ENCODE data around the gene MXRA8. TPM values are rescaled to one million over a fixed set of nuclear protein-coding genes. Genes with fewer than 3 reads are reported as not detected.
A peak's percentile ranks its signal among the peaks of the same experiment; 100 is the strongest.

Gene MXRA8
- polyA plus RNA-seq, 2 donors, result 7.5 to 14.7 TPM

DNA sequence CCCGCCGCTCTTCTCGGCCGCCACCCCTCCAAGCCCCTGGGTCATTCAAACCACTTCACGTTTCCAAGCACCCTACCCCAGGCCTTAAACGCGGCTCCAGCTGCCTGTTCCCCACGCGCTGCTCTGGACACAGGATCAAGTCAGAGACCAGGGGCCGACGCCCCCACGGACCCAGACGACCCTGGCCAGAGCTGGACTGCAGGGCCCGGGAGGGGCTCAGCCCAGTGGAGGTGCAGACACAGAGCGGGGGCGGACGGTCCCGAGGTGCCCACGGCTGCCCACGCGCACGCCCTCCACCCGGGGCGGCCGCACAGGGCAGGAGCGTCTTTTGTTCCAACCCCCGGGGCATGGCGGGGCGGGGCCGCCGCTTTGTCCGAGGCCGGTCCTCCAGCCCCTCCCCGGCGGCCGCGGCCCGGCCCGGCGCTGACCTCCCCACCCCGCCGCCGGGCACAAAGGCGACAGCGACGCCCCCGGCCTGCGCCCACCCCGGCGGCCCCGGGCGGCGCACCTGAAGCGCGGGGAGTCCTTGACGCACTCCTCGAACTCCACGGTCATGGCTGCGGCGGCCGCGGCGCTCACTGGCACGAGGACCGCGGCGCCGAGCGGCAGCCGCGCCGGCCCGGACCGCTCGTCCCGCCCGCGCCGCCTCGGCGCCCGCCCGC lies 51.0 kb downstream of the MXRA8 start:
- Histone ChIP-seq H3K4me3 (ENCODE audit: low read depth in 1 of 2, low read length in 2 of 2) (peak overlapping the region; percentile 69 to 77), H3K9me3 (ENCODE audit: control insufficient read depth in 2 of 2, insufficient read depth in 1 of 2, low read depth in 1 of 2, low read length in 1 of 2) (no peaks in the 10 kb centered on the region), H3K27ac (ENCODE audit: low read depth in 2 of 2, low read length in 1 of 2) (peak overlapping the region; percentile 98), H3K4me1 (ENCODE audit: control insufficient read depth in 2 of 2, insufficient read depth in 2 of 2, low read length in 1 of 2) (peaks cover 31 to 65% of the 10 kb centered on the region in 2 donors), H3K27me3 (ENCODE audit: control insufficient read depth in 1 of 2, insufficient read depth in 2 of 2, low read length in 2 of 2) (no peaks in the 10 kb centered on the region), H3K36me3 (ENCODE audit: control insufficient read depth in 2 of 2, insufficient read depth in 2 of 2, low read length in 1 of 2) (peaks cover 0 to 24% of the 10 kb centered on the region in 2 donors)
- 1 to 2% methylated on average over 45 to 83 of the region's 83 CpGs for WGBS, 2 donors

DNA sequence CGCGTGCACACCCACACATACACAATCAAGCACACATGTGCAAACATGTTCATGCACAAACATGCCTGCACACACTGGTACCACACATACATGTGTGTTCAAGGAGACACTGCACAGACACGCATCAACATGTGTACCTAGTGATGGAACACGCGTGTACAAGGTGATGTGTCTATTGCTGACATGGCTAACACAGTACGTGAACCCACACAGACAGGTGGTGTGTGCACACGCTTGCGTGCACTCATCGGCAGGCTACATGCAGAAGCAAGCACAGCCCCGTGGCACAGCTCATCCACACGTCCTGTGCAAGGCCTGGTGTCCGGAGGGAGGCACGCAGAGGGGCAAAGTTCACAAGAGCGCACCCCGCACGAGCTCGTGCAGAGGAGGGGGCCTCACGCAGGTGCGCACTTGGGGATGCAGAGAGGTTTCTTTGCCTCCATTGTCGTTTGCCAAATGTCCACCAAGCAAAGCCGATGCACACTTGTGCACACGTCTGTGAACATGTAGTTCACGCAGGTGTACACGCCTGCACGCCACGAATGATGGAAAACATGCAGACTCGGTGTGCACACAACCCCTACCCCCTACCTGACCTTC lies 51.6 kb downstream of the MXRA8 start:
- H3K4me1 ChIP-seq (ENCODE audit: control insufficient read depth in 2 of 2, insufficient read depth in 2 of 2, low read length in 1 of 2), result peaks cover 31 to 65% of the 10 kb centered on the region in 2 donors
- 23 to 33% methylated on average over 27 of the region's 27 CpGs for WGBS, 2 donors
- H3K4me3 ChIP-seq (ENCODE audit: low read depth in 1 of 2, low read length in 2 of 2), result peak overlapping the region; percentile 69 to 77
- H3K27ac ChIP-seq (ENCODE audit: low read depth in 2 of 2, low read length in 1 of 2), result peak overlapping the region; percentile 98
- peaks cover 0 to 18% of the 10 kb centered on the region in 2 donors for H3K36me3 ChIP-seq (ENCODE audit: control insufficient read depth in 2 of 2, insufficient read depth in 2 of 2, low read length in 1 of 2)
- no peaks in the 10 kb centered on the region for H3K9me3 ChIP-seq (ENCODE audit: control insufficient read depth in 2 of 2, insufficient read depth in 1 of 2, low read depth in 1 of 2, low read length in 1 of 2)
- no peaks in the 10 kb centered on the region for H3K27me3 ChIP-seq (ENCODE audit: control insufficient read depth in 1 of 2, insufficient read depth in 2 of 2, low read length in 2 of 2)

DNA sequence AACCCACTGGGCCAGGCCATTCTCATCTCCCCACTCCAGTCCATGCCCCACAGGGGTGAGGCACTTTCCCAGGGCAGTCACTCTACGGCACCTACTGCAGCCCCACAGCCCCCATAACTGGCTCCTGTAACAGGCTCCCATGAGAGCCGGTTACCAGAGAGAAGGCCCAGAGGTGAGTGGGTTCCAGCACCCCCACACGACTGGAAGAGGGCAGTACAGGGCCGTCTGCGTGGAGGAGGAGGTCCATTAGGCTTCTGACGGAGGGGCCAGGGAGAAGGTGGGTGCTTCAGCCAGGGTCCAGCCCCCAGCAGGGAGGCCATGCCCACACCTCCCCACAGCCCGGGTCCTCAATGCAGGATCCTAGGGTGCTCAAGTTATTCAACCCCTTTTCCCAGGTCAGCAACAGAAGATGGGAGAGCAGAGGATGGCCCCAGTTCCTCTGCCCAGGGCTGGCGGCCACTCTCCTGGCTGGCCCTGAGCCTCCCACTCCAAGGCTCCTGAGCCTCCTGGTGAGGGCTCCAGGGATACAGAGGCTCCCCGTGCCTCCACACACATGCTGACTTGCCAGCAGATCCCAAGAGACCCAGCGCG lies 52.2 kb downstream of the MXRA8 start:
- WGBS, 2 donors, result 17 to 30% methylated on average over 11 of the region's 11 CpGs
- H3K36me3 ChIP-seq (ENCODE audit: control insufficient read depth in 2 of 2, insufficient read depth in 2 of 2, low read length in 1 of 2), result peaks cover 0 to 12% of the 10 kb centered on the region in 2 donors
- H3K4me1 ChIP-seq (ENCODE audit: control insufficient read depth in 2 of 2, insufficient read depth in 2 of 2, low read length in 1 of 2), result peaks cover 31 to 63% of the 10 kb centered on the region in 2 donors
- no peaks in the 10 kb centered on the region for H3K9me3 ChIP-seq (ENCODE audit: control insufficient read depth in 2 of 2, insufficient read depth in 1 of 2, low read depth in 1 of 2, low read length in 1 of 2)
- H3K27ac ChIP-seq (ENCODE audit: low read depth in 2 of 2, low read length in 1 of 2), result peak overlapping the region; percentile 86 to 98
- peak overlapping the region; percentile 69 to 77 for H3K4me3 ChIP-seq (ENCODE audit: low read depth in 1 of 2, low read length in 2 of 2)
- no peaks in the 10 kb centered on the region for H3K27me3 ChIP-seq (ENCODE audit: control insufficient read depth in 1 of 2, insufficient read depth in 2 of 2, low read length in 2 of 2)

DNA sequence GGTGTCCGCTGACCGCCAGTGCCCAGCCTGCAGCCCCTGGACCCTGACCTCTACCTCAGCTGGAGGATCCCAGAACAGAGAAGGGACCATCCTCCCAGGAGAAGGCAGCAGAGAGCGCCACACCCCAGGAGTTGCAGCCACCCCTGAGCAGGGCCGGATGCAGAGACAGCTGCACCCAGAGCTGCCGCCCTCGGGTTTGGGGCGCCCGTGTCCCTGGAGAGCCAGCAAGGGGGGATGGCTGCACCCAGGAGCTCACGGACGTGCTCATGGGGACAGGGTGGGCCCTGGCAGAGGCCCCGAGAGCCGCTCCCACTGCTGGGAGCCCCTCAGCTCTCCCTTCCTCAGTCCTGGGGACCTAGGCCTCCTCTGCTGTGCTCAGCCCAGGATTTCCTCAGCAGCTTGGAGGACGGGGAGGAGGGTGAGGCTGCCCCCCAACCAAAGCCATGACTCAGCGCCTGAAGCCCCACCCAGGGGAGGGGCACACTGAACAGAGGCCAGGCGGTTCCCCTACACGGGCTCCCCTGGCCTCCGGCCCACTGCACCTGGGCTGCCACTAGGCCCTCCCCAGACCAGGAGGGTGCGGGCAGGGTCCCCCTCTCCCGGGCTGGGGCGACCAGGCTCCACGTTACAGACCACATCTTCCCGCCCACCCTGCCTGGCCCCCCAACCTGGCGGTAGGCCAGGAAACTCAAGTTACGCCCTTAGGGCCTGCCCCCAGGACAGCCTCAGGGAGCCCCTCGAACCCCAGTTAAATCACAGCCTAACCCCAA lies 52.9 kb downstream of the MXRA8 start:
- H3K27ac ChIP-seq (ENCODE audit: low read depth in 2 of 2, low read length in 1 of 2), result peak overlapping the region; percentile 86 to 98
- 12 to 25% methylated on average over 23 to 25 of the region's 25 CpGs for WGBS, 2 donors

DNA sequence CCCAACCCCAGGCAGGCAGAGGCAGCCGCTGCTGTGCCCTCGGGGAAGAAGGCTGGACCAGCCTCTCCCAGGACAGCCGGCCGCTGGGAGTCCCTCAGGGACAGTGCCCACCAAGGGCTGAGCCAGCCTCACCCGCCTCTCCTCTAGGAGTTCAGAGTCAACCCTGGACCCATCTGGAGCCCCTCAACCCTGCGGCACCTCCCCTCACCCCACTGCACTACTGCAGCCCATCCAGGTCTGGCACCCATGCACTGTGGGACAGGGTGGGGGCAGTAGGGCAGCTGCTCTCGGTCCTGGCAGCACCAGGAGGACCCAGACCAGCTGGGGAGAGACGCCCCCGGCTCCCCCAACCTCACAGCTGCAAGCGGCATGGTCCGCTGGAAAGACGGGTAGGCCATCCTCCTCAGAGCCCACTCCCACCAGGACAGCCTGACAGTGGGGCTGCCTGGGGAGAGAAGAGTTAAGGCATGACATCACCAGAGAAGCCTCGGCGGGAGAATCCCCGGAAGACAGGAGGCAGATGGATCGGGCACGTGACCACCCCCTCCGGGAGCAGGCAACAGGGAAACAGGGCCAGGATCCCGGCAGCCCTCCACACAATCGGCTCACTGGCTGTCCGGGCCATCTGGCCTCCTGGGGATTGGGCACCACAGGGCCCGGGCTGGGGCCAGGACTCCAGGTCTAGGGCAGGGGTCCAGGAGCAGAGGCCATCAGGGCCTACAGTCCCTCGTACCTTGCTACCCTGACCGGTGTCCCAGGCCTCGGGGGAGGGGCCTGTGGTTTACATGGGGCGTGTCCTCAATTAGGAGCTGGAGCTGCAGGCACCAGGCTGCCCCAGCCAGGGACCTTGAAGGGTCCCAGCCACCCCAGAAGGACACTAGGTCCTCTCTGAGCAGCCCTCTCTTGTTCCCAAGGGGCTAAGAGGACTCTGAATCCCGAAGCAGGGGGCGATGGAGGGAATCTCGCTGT lies 53.7 kb downstream of the MXRA8 start:
- peaks cover 28 to 60% of the 10 kb centered on the region in 2 donors for H3K4me1 ChIP-seq (ENCODE audit: control insufficient read depth in 2 of 2, insufficient read depth in 2 of 2, low read length in 1 of 2)
- WGBS, 2 donors, result 18 to 41% methylated on average over 28 to 29 of the region's 29 CpGs
- peak overlapping the region; percentile 86 to 98 for H3K27ac ChIP-seq (ENCODE audit: low read depth in 2 of 2, low read length in 1 of 2)

More for the DNA sequence above, 52.9 kb downstream of the MXRA8 start:
- H3K27me3 ChIP-seq (ENCODE audit: control insufficient read depth in 1 of 2, insufficient read depth in 2 of 2, low read length in 2 of 2), result no peaks in the 10 kb centered on the region
- no peaks in the 10 kb centered on the region for H3K9me3 ChIP-seq (ENCODE audit: control insufficient read depth in 2 of 2, insufficient read depth in 1 of 2, low read depth in 1 of 2, low read length in 1 of 2)
- peak overlapping the region; percentile 69 to 77 for H3K4me3 ChIP-seq (ENCODE audit: low read depth in 1 of 2, low read length in 2 of 2)
- peaks cover 0 to 5% of the 10 kb centered on the region in 2 donors for H3K36me3 ChIP-seq (ENCODE audit: control insufficient read depth in 2 of 2, insufficient read depth in 2 of 2, low read length in 1 of 2)
- H3K4me1 ChIP-seq (ENCODE audit: control insufficient read depth in 2 of 2, insufficient read depth in 2 of 2, low read length in 1 of 2), result peaks cover 31 to 62% of the 10 kb centered on the region in 2 donors

DNA sequence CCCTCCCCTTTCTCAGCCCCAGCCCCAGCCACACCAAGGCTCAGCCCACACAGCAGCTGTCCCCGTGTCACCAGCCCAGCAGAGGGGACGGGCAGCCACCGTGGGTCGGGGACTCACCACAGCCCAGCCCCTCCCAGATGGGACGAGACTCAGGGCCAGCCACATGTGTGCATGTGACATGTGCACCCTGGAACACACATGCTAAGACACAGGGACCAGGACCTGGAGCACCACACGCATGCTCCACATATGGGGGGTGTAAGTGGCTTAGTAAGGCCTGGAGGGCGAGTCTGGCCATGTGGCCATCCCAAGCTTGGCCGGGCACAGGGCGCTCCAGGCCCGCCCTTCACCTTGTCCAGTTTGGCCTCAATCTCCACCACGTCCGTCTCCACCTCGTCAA lies 54.6 kb downstream of the MXRA8 start:
- peaks cover 0 to 10% of the 10 kb centered on the region in 2 donors for H3K36me3 ChIP-seq (ENCODE audit: control insufficient read depth in 2 of 2, insufficient read depth in 2 of 2, low read length in 1 of 2)
- 58 to 76% methylated on average over 13 of the region's 13 CpGs for WGBS, 2 donors
- H3K4me1 ChIP-seq (ENCODE audit: control insufficient read depth in 2 of 2, insufficient read depth in 2 of 2, low read length in 1 of 2), result peaks cover 28 to 55% of the 10 kb centered on the region in 2 donors
- H3K9me3 ChIP-seq (ENCODE audit: control insufficient read depth in 2 of 2, insufficient read depth in 1 of 2, low read depth in 1 of 2, low read length in 1 of 2), result no peaks in the 10 kb centered on the region
- peak overlapping the region in 1 of 2 donors; percentile 4 for H3K4me3 ChIP-seq (ENCODE audit: low read depth in 1 of 2, low read length in 2 of 2)
- H3K27ac ChIP-seq (ENCODE audit: low read depth in 2 of 2, low read length in 1 of 2), result peak overlapping the region; percentile 80 to 98
- no peaks in the 10 kb centered on the region for H3K27me3 ChIP-seq (ENCODE audit: control insufficient read depth in 1 of 2, insufficient read depth in 2 of 2, low read length in 2 of 2)

More for the DNA sequence above, 53.7 kb downstream of the MXRA8 start:
- Histone ChIP-seq H3K27me3 (ENCODE audit: control insufficient read depth in 1 of 2, insufficient read depth in 2 of 2, low read length in 2 of 2) (no peaks in the 10 kb centered on the region), H3K36me3 (ENCODE audit: control insufficient read depth in 2 of 2, insufficient read depth in 2 of 2, low read length in 1 of 2) (peaks cover 0 to 8% of the 10 kb centered on the region in 2 donors), H3K9me3 (ENCODE audit: control insufficient read depth in 2 of 2, insufficient read depth in 1 of 2, low read depth in 1 of 2, low read length in 1 of 2) (no peaks in the 10 kb centered on the region), H3K4me3 (ENCODE audit: low read depth in 1 of 2, low read length in 2 of 2) (peak overlapping the region; percentile 37 to 69)

DNA sequence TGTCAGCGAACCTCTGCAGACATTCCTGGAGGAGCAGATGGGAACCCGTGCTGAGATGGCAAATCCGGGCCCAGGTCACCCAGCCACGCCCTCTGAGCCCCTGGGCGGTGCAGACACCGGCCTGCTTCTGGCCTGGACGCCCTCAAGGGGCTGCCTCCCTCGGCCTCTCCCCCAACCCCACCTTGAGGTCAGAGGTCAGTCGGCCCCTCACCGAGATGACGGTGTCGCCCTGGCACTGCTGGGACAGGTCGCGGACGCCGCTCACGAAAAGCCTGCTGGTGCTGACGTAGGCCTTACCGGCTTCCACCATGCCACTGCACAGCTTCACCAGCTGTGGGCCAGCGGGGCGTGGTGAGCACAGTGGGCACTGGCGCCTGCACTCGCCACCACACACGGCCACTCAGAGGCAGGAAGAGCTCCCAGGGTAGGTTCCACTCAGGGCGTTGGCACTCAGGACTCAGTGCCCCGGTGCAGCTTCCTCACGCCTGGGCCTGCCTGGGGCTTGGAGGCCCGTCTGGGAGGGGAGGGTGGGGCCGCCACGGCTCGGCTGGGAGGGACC lies 55.3 kb downstream of the MXRA8 start:
- 47 to 70% methylated on average over 31 of the region's 31 CpGs for WGBS, 2 donors
- H3K36me3 ChIP-seq (ENCODE audit: control insufficient read depth in 2 of 2, insufficient read depth in 2 of 2, low read length in 1 of 2), result peaks cover 0 to 12% of the 10 kb centered on the region in 2 donors
- peak overlapping the region in 1 of 2 donors; percentile 19 for H3K4me3 ChIP-seq (ENCODE audit: low read depth in 1 of 2, low read length in 2 of 2)
- H3K27ac ChIP-seq (ENCODE audit: low read depth in 2 of 2, low read length in 1 of 2), result peak overlapping the region; percentile 80 to 98
- H3K27me3 ChIP-seq (ENCODE audit: control insufficient read depth in 1 of 2, insufficient read depth in 2 of 2, low read length in 2 of 2), result no peaks in the 10 kb centered on the region
- no peaks in the 10 kb centered on the region for H3K9me3 ChIP-seq (ENCODE audit: control insufficient read depth in 2 of 2, insufficient read depth in 1 of 2, low read depth in 1 of 2, low read length in 1 of 2)
- peaks cover 28 to 55% of the 10 kb centered on the region in 2 donors for H3K4me1 ChIP-seq (ENCODE audit: control insufficient read depth in 2 of 2, insufficient read depth in 2 of 2, low read length in 1 of 2)

All from esophagus (tissue), 2 donors.